T-cell (primary cell): ENCODE results near the gene IL17F. TPM values are rescaled to one million over a fixed set of nuclear protein-coding genes. Genes with fewer than 3 reads are reported as not detected.

Experiments
- ATAC-seq, 4 experiments: fragments of 200-7000 bp in 3 of 4; fragments of 150-1000 bp in 1 of 4; cut with Tn5 transposase; replicated peaks in 1 of 4; 1 replicate in 3 of 4; 2 replicates in 1 of 4; pipeline ENCODE4 v1.10.0; 2021; ENCODE audit warnings: moderate library complexity in 3 of 4, mild to moderate bottlenecking in 2 of 4, moderate number of reproducible peaks in 1 of 4
- CTCF ChIA-PET, 2 donors: fragments of 300-600 bp; sonication (Branson Sonifier 250); formaldehyde crosslinking; loops; one replicate each; lab custom pipeline; 2022; ENCODE audit warnings: antibody characterized with exemption in 2 of 2; lab: Charles Lee
- POLR2A ChIA-PET, 2 donors: fragments of 300-600 bp; sonication (Branson Sonifier 250); formaldehyde crosslinking; loops; one replicate each; lab custom pipeline; 2022; ENCODE audit warnings: antibody characterized with exemption in 2 of 2; lab: Charles Lee
- DNase-seq, 35 experiments: peaks; one replicate each; pipeline versions ENCODE4 v3.0.0 to v3.0.0-alpha.2; 2013 to 2023
- H3K27ac ChIP-seq: one replicate; pipeline ENCODE4 v1.5.1; 2013; ENCODE audit warnings: low read length
- H3K27me3 ChIP-seq, 2 experiments: replicated peaks in 1 of 2; 1 replicate in 1 of 2; 2 replicates in 1 of 2; pipeline versions ENCODE4 v1.6.1 to v1.7.0; 2013; ENCODE audit warnings: low read length in 1 of 2, mixed read lengths in 1 of 2; ENCODE audit not compliant: control insufficient read depth in 2 of 2, insufficient read depth in 2 of 2; ENCODE audit errors: extremely low read depth in 1 of 2
- H3K36me3 ChIP-seq, 2 donors: 1 replicate in 1 of 2; 2 replicates in 1 of 2; pipeline versions ENCODE4 v1.6.1 to v1.7.0; 2013; ENCODE audit warnings: low read length in 1 of 2; ENCODE audit not compliant: control insufficient read depth in 2 of 2, insufficient read depth in 1 of 2; ENCODE audit errors: extremely low read depth in 1 of 2
- H3K4me1 ChIP-seq, 2 experiments: 1 replicate in 1 of 2; 2 replicates in 1 of 2; pipeline versions ENCODE4 v1.6.1 to v1.7.0; 2013; ENCODE audit warnings: low read length in 2 of 2, mixed read lengths in 1 of 2; ENCODE audit not compliant: insufficient read depth in 2 of 2, control insufficient read depth in 1 of 2; ENCODE audit errors: extremely low read depth in 1 of 2
- H3K4me3 ChIP-seq, 2 donors: 1 replicate in 1 of 2; 2 replicates in 1 of 2; pipeline versions ENCODE4 v1.5.1 to v1.7.0; 2013; ENCODE audit warnings: mild to moderate bottlenecking in 2 of 2, low read length in 1 of 2, moderate library complexity in 1 of 2; ENCODE audit not compliant: control insufficient read depth in 1 of 2; ENCODE audit errors: extremely low read depth in 1 of 2
- H3K9me3 ChIP-seq: 2 replicates; pipeline ENCODE4 v1.7.0; 2013
- H3K27ac Mint-ChIP-seq, 2 donors: one replicate each; pipeline ENCODE4 v1.8.0; 2020 to 2021; ENCODE audit warnings: mild to moderate bottlenecking in 2 of 2, mixed read lengths in 2 of 2
- H3K27me3 Mint-ChIP-seq, 2 donors: one replicate each; pipeline ENCODE4 v1.8.0; 2021 to 2022; ENCODE audit warnings: mixed read lengths in 2 of 2
- H3K36me3 Mint-ChIP-seq: one replicate; pipeline ENCODE4 v1.8.0; 2021; ENCODE audit warnings: mixed read lengths
- H3K4me1 Mint-ChIP-seq, 3 donors: one replicate each; pipeline ENCODE4 v1.8.0; 2020 to 2022; ENCODE audit warnings: mixed read lengths in 3 of 3, mild to moderate bottlenecking in 1 of 3
- H3K4me3 Mint-ChIP-seq, 3 donors: one replicate each; pipeline ENCODE4 v1.8.0; 2020 to 2022; ENCODE audit warnings: mild to moderate bottlenecking in 3 of 3, mixed read lengths in 3 of 3, moderate library complexity in 3 of 3
- H3K9me3 Mint-ChIP-seq, 3 donors: one replicate each; pipeline ENCODE4 v1.8.0; 2020 to 2022; ENCODE audit warnings: mixed read lengths in 3 of 3
- WGBS: methylation state at CpG from one replicate; pipeline ENCODE4 v1.1.5; 2013; ENCODE audit warnings: missing lambda C conversion rate; ENCODE audit not compliant: insufficient coverage; 5-methylcytosine and 5-hydroxymethylcytosine counted together
- total RNA-seq, 35 experiments: library from RNA in 6 of 35; stranded (reverse) in 6 of 35; fragments of 120-200 nt in 1 of 35; gene quantifications; one replicate each; pipeline versions ENCODE4 v1.2.1 to v1.2.4 and lab custom pipeline; 2013 to 2026

Gene IL17F
- total RNA-seq, 5 donors from 2014 or later (not counting 1 experiment from before 2014, with no cell fraction given): not detected

GRCh38 chr6:52255434-52255833, 11.1 kb upstream of the IL17F start:
- Mint-ChIP-seq H3K36me3 (no peaks in the 10 kb centered on the region), H3K4me3 (no peak overlapping the region), H3K27ac (no peak overlapping the region), H3K9me3 (no peaks in the 10 kb centered on the region), H3K4me1 (peaks cover 0 to 6% (median 4%) of the 10 kb centered on the region in 3 donors), H3K27me3 (peaks cover 11 to 36% of the 10 kb centered on the region in 2 donors)
- Histone ChIP-seq H3K36me3 (no peaks in the 10 kb centered on the region), H3K4me1 (no peaks in the 10 kb centered on the region), H3K27me3 (peaks cover 2 to 6% of the 10 kb centered on the region in 2 experiments), H3K9me3 (no peaks in the 10 kb centered on the region), H3K4me3 (no peak overlapping the region), H3K27ac (no peak overlapping the region)
- DNase-seq: no peak
- CTCF ChIA-PET: interaction anchor here in 1 of 2 donors (0.8 kb wide), 1 partner anchor 8 kb away, joined by 3 read pairs; no protein-coding TSS in a partner anchor
- WGBS: 100% methylated on average over 2 of the region's 2 CpGs
- POLR2A ChIA-PET: interaction anchor here in 1 of 2 donors (0.6 kb wide), 1 partner anchor 163 kb away, joined by 6 read pairs; no protein-coding TSS in a partner anchor
- no peak for ATAC-seq

GRCh38 chr6:52254731-52255378, 10.6 kb upstream of the IL17F start:
- Mint-ChIP-seq H3K27me3 (peaks cover 11 to 36% of the 10 kb centered on the region in 2 donors), H3K4me1 (peaks cover 0 to 6% (median 4%) of the 10 kb centered on the region in 3 donors), H3K36me3 (no peaks in the 10 kb centered on the region), H3K4me3 (no peak overlapping the region), H3K27ac (no peak overlapping the region), H3K9me3 (no peaks in the 10 kb centered on the region)
- POLR2A ChIA-PET: interaction anchor here in 1 of 2 donors (0.7 kb wide), 1 partner anchor 800 kb away, joined by 3 read pairs; no protein-coding TSS in a partner anchor
- ATAC-seq: no peak
- CTCF ChIA-PET: no interaction called here
- no peaks in the 10 kb centered on the region for H3K4me1 ChIP-seq
- 14% methylated on average over 1 of the region's 8 CpGs for WGBS
- no peak for DNase-seq
- no peaks in the 10 kb centered on the region for H3K36me3 ChIP-seq
- H3K4me3 ChIP-seq: no peak overlapping the region
- H3K9me3 ChIP-seq: no peaks in the 10 kb centered on the region
- H3K27me3 ChIP-seq: peaks cover 2 to 8% of the 10 kb centered on the region in 2 experiments
- no peak overlapping the region for H3K27ac ChIP-seq

GRCh38 chr6:52253494-52253893, 9.2 kb upstream of the IL17F start:
- H3K4me3 ChIP-seq: no peak overlapping the region
- ChIA-PET CTCF (interaction anchor here (0.7 to 1.4 kb wide), 2 partner anchors 10 to 15 kb away, joined by 5 to 13 read pairs; no protein-coding TSS in a partner anchor), POLR2A (interaction anchor here in 1 of 2 donors (0.6 kb wide), 1 partner anchor 421 kb away, joined by 4 read pairs; no protein-coding TSS in a partner anchor)
- DNase-seq (peak in 1 of 35 experiments; percentile 6), ATAC-seq (no peak)
- H3K27ac Mint-ChIP-seq: no peak overlapping the region
- no peak overlapping the region for H3K27ac ChIP-seq
- H3K36me3 ChIP-seq: no peaks in the 10 kb centered on the region
- no peaks in the 10 kb centered on the region for H3K36me3 Mint-ChIP-seq
- H3K27me3 Mint-ChIP-seq: peaks cover 15 to 38% of the 10 kb centered on the region in 2 donors
- H3K4me1 ChIP-seq: no peaks in the 10 kb centered on the region
- no peaks in the 10 kb centered on the region for H3K9me3 Mint-ChIP-seq
- H3K9me3 ChIP-seq: no peaks in the 10 kb centered on the region
- peaks cover 0 to 6% (median 4%) of the 10 kb centered on the region in 3 donors for H3K4me1 Mint-ChIP-seq
- no peak overlapping the region for H3K4me3 Mint-ChIP-seq
- peaks cover 2 to 9% of the 10 kb centered on the region in 2 experiments for H3K27me3 ChIP-seq
- 4% methylated on average over 4 of the region's 9 CpGs for WGBS

GRCh38 chr6:52251113-52251512, 6.8 kb upstream of the IL17F start:
- no peak overlapping the region for H3K27ac ChIP-seq
- no peaks in the 10 kb centered on the region for H3K4me1 ChIP-seq
- no peak overlapping the region for H3K4me3 ChIP-seq
- ChIA-PET CTCF (interaction anchor here (0.6 to 1.0 kb wide), 2 partner anchors 12 kb away, joined by 3 to 4 read pairs; no protein-coding TSS in a partner anchor), POLR2A (no interaction called here)
- no peak for DNase-seq
- no peak for ATAC-seq
- no peaks in the 10 kb centered on the region for H3K36me3 Mint-ChIP-seq
- no peaks in the 10 kb centered on the region for H3K36me3 ChIP-seq
- no peak overlapping the region for H3K4me3 Mint-ChIP-seq
- H3K9me3 Mint-ChIP-seq: no peaks in the 10 kb centered on the region
- no peaks in the 10 kb centered on the region for H3K9me3 ChIP-seq
- peaks cover 2 to 12% of the 10 kb centered on the region in 2 experiments for H3K27me3 ChIP-seq
- peaks cover 0 to 6% (median 4%) of the 10 kb centered on the region in 3 donors for H3K4me1 Mint-ChIP-seq
- H3K27ac Mint-ChIP-seq: no peak overlapping the region
- peaks cover 19 to 36% of the 10 kb centered on the region in 2 donors for H3K27me3 Mint-ChIP-seq

- Mint-ChIP-seq H3K27me3 (peaks cover 10 to 20% of the 10 kb centered on the region in 2 donors), H3K4me3 (no peak overlapping the region), H3K4me1 (peaks cover 0 to 4% (median 4%) of the 10 kb centered on the region in 3 donors), H3K27ac (no peak overlapping the region), H3K36me3 (no peaks in the 10 kb centered on the region), H3K9me3 (no peaks in the 10 kb centered on the region)
- Histone ChIP-seq H3K4me1 (no peaks in the 10 kb centered on the region), H3K4me3 (no peak overlapping the region), H3K36me3 (no peaks in the 10 kb centered on the region), H3K9me3 (no peaks in the 10 kb centered on the region), H3K27me3 (peaks cover 0 to 12% of the 10 kb centered on the region in 2 experiments), H3K27ac (no peak overlapping the region)
- ChIA-PET POLR2A (no interaction called here), CTCF (no interaction called here)
- 93% methylated on average over 2 of the region's 2 CpGs for WGBS
- DNase-seq (no peak), ATAC-seq (no peak)
These were observed 4.8 kb upstream of the IL17F start for GRCh38 chr6:52249078-52249477.

- H3K27me3 Mint-ChIP-seq: peaks cover 2 to 7% of the 10 kb centered on the region in 2 donors
- H3K27ac Mint-ChIP-seq: no peak overlapping the region
- H3K36me3 Mint-ChIP-seq: no peaks in the 10 kb centered on the region
- DNase-seq (no peak), ATAC-seq (no peak)
- no peaks in the 10 kb centered on the region for H3K9me3 Mint-ChIP-seq
- ChIA-PET CTCF (no interaction called here), POLR2A (no interaction called here)
- Histone ChIP-seq H3K9me3 (no peaks in the 10 kb centered on the region), H3K4me3 (no peak overlapping the region), H3K4me1 (no peaks in the 10 kb centered on the region), H3K36me3 (no peaks in the 10 kb centered on the region), H3K27ac (no peak overlapping the region), H3K27me3 (peaks cover 0 to 6% of the 10 kb centered on the region in 2 experiments)
- peaks cover 0 to 10% (median 4%) of the 10 kb centered on the region in 3 donors for H3K4me1 Mint-ChIP-seq
- WGBS: no CpG with 5 or more reads among the region's 1 CpG
- H3K4me3 Mint-ChIP-seq: no peak overlapping the region
These were observed 1.1 kb upstream of the IL17F start for GRCh38 chr6:52245425-52245824.
